Neural progenitor cell (in vitro differentiated cells): Measurements from ENCODE around the gene RDH11.

Experiments used
- EZH2 ChIP-seq: fragments of 200-600 bp; sonication (generic); IDR thresholded peaks from 2 replicates; pipeline ENCODE4 v1.6.1; 2017; ENCODE audit warnings: antibody characterized with exemption, mild to moderate bottlenecking, moderate library complexity
- TF ChIP-seq, protein P1 (sequence below): fragments of 200-600 bp; sonication (generic); IDR thresholded peaks from 2 replicates; pipeline ENCODE4 v1.5.1; 2017; ENCODE audit warnings: antibody characterized with exemption, mild to moderate bottlenecking

GRCh38 chr14:67636361-67636919 is 59.1 kb downstream of the RDH11 start:
- TF ChIP-seq EZH2: no peak
- TF ChIP-seq, protein P1, sequence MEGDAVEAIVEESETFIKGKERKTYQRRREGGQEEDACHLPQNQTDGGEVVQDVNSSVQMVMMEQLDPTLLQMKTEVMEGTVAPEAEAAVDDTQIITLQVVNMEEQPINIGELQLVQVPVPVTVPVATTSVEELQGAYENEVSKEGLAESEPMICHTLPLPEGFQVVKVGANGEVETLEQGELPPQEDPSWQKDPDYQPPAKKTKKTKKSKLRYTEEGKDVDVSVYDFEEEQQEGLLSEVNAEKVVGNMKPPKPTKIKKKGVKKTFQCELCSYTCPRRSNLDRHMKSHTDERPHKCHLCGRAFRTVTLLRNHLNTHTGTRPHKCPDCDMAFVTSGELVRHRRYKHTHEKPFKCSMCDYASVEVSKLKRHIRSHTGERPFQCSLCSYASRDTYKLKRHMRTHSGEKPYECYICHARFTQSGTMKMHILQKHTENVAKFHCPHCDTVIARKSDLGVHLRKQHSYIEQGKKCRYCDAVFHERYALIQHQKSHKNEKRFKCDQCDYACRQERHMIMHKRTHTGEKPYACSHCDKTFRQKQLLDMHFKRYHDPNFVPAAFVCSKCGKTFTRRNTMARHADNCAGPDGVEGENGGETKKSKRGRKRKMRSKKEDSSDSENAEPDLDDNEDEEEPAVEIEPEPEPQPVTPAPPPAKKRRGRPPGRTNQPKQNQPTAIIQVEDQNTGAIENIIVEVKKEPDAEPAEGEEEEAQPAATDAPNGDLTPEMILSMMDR: no peak
